GM21447 (cell line): ENCODE results near the gene MVK.

Experiments
- ATAC-seq: cut with Tn5 transposase; IDR thresholded peaks from one replicate; pipeline ENCODE4 v1.9.1; 2021; ENCODE audit not compliant: unreplicated experiment

The MVK gene

GRCh38 chr12:109563291-109564284 is 10.0 kb upstream of the MVK start:
- ATAC-seq: no peak

GRCh38 chr12:109566424-109566823 is 7.2 kb upstream of the MVK start:
- no peak for ATAC-seq

GRCh38 chr12:109567296-109567695 is 6.3 kb upstream of the MVK start:
- no peak for ATAC-seq

GRCh38 chr12:109567967-109568366 is 5.6 kb upstream of the MVK start:
- no peak for ATAC-seq

GRCh38 chr12:109568486-109568885 is 5.1 kb upstream of the MVK start:
- no peak for ATAC-seq

- no peak for ATAC-seq
Observed at GRCh38 chr12:109571773-109572505, 1.7 kb upstream of the MVK start.

GRCh38 chr12:109572506-109572845 is 1.1 kb upstream of the MVK start:
- no peak for ATAC-seq

- peak; percentile 5 for ATAC-seq
Observed at GRCh38 chr12:109573914-109574244, 285 bp downstream of the MVK start.

GRCh38 chr12:109575683-109576082 is 2.1 kb downstream of the MVK start:
- ATAC-seq: no peak

GRCh38 chr12:109577311-109577710 is 3.7 kb downstream of the MVK start:
- ATAC-seq: no peak

GRCh38 chr12:109578330-109578927 is 4.8 kb downstream of the MVK start:
- no peak for ATAC-seq

- no peak for ATAC-seq
Observed at GRCh38 chr12:109579639-109580038, 6.0 kb downstream of the MVK start.

- no peak for ATAC-seq
Observed at GRCh38 chr12:109580272-109580671, 6.7 kb downstream of the MVK start.

GRCh38 chr12:109580684-109581333 is 7.2 kb downstream of the MVK start:
- no peak for ATAC-seq

- no peak for ATAC-seq
Observed at GRCh38 chr12:109581334-109581691, 7.7 kb downstream of the MVK start.

- no peak for ATAC-seq
Observed at GRCh38 chr12:109581856-109582255, 8.3 kb downstream of the MVK start.

- ATAC-seq: no peak
Observed at GRCh38 chr12:109582636-109583035, 9.0 kb downstream of the MVK start.

- ATAC-seq: no peak
Observed at GRCh38 chr12:109583733-109584132, 10.1 kb downstream of the MVK start.

GRCh38 chr12:109586385-109587296 is 13.0 kb downstream of the MVK start:
- ATAC-seq: no peak

- ATAC-seq: no peak
Observed at GRCh38 chr12:109587921-109588320, 14.3 kb downstream of the MVK start.
